GM23248 (cell line): ENCODE measurements around the gene CYTH2. TPM values are rescaled to one million over a fixed set of nuclear protein-coding genes. Genes with fewer than 3 reads are reported as not detected.
"Not testable (repeated sequence)": the region's sequence is repeated elsewhere in the genome, so short reads cannot be mapped to it uniquely, and the experiment has no call there.

ENCODE experiments used
- DNase-seq: peaks from one replicate; pipeline ENCODE4 v3.0.0-alpha.2; 2015
- H2AFZ ChIP-seq: fragments of 200-600 bp; sonication (generic); 2 replicates; pipeline ENCODE4 v1.6.1; 2016; ENCODE audit warnings: antibody characterized with exemption
- H3F3A ChIP-seq: fragments of 200-600 bp; sonication (generic); 2 replicates; pipeline ENCODE4 v1.6.1; 2016; ENCODE audit warnings: mild to moderate bottlenecking, antibody characterized with exemption, mixed run types; ENCODE audit not compliant: insufficient read depth
- H3K27ac ChIP-seq: fragments of 200-600 bp; sonication (generic); 2 replicates; pipeline ENCODE4 v1.5.1; 2016; ENCODE audit warnings: mild to moderate bottlenecking
- H3K27me3 ChIP-seq: fragments of 200-600 bp; sonication (generic); replicated peaks from 2 replicates; pipeline ENCODE4 v1.6.1; 2016; ENCODE audit warnings: mild to moderate bottlenecking; ENCODE audit not compliant: insufficient read depth
- H3K36me3 ChIP-seq: fragments of 200-600 bp; sonication (generic); 2 replicates; pipeline ENCODE4 v1.6.1; 2016; ENCODE audit warnings: low read depth, mild to moderate bottlenecking
- H3K4me1 ChIP-seq: fragments of 200-600 bp; sonication (generic); 2 replicates; pipeline ENCODE4 v1.6.1; 2016; ENCODE audit warnings: mild to moderate bottlenecking; ENCODE audit not compliant: insufficient read depth
- H3K4me2 ChIP-seq: fragments of 200-600 bp; sonication (generic); one replicate; pipeline ENCODE4 v1.6.1; 2016; ENCODE audit warnings: mild to moderate bottlenecking; ENCODE audit not compliant: unreplicated experiment
- H3K4me3 ChIP-seq: fragments of 200-600 bp; sonication (generic); 2 replicates; pipeline ENCODE4 v1.5.1; 2016; ENCODE audit warnings: mild to moderate bottlenecking
- H3K79me2 ChIP-seq: fragments of 200-600 bp; sonication (generic); 2 replicates; pipeline ENCODE4 v1.6.1; 2016; ENCODE audit warnings: mild to moderate bottlenecking; ENCODE audit not compliant: insufficient read depth
- H3K9ac ChIP-seq: fragments of 200-600 bp; sonication (generic); 2 replicates; pipeline ENCODE4 v1.6.1; 2016; ENCODE audit warnings: mild to moderate bottlenecking
- H3K9me2 ChIP-seq: fragments of 200-600 bp; sonication (generic); 2 replicates; pipeline ENCODE4 v1.6.1; 2016; ENCODE audit warnings: mixed run types, mild to moderate bottlenecking, moderate library complexity; ENCODE audit not compliant: insufficient read depth
- H3K9me3 ChIP-seq: fragments of 200-600 bp; sonication (generic); one replicate; pipeline ENCODE4 v1.6.1; 2017; ENCODE audit warnings: low read depth
- H4K20me1 ChIP-seq: fragments of 200-600 bp; sonication (generic); 2 replicates; pipeline ENCODE4 v1.6.0; 2016; ENCODE audit not compliant: insufficient read depth
- EZH2 ChIP-seq: fragments of 200-600 bp; sonication (generic); IDR thresholded peaks from 2 replicates; pipeline ENCODE4 v1.6.1; 2018; ENCODE audit warnings: antibody characterized with exemption, mild to moderate bottlenecking; ENCODE audit not compliant: insufficient read depth, poor library complexity, severe bottlenecking
- EZH2phosphoT487 ChIP-seq: fragments of 200-600 bp; sonication (generic); IDR thresholded peaks from 2 replicates; pipeline ENCODE4 v1.6.1; 2018; ENCODE audit warnings: antibody characterized with exemption, moderate library complexity, mild to moderate bottlenecking, low read depth; ENCODE audit not compliant: insufficient read depth
- WGBS, 2 experiments: methylation state at CpG; one replicate each; pipeline ENCODE4 v1.1.6; 2015 to 2017; ENCODE audit warnings: low lambda C conversion rate in 2 of 2, low coverage in 1 of 2; ENCODE audit errors: missing lambda C conversion rate in 2 of 2; 5-methylcytosine and 5-hydroxymethylcytosine counted together
- in situ Hi-C: fragments of 300-500 bp; cut with MboI; formaldehyde crosslinking; loops from 2 replicates; pipeline ENCODE4 v1.15.0; 2020
- polyA plus RNA-seq: library from polyadenylated mRNA; unstranded; fragments of >200 nt; fragmentation: Nextera tagmentation; extraction: Ambion mirVana; gene quantifications from 2 replicates; pipeline ENCODE4 v1.2.1, GENCODE V29; 2016
- total RNA-seq: library from RNA; depleted of rRNA; stranded (reverse); fragments of >200 nt; shearing (Covaris generic); gene quantifications from 2 replicates; pipeline ENCODE4 v1.2.3, GENCODE V29; 2014

Gene CYTH2
- total and polyA plus RNA-seq, 2 experiments from 2014 or later = 40.9 to 86.0 TPM

- DNase-seq = no peak
- Histone ChIP-seq H4K20me1 (no peaks in the 10 kb centered on the region), H3K4me1 (peaks cover 16% of the 10 kb centered on the region), H2AFZ (no peak overlapping the region), H3K27me3 (no peaks in the 10 kb centered on the region), H3K4me3 (peak overlapping the region; percentile 12; the same call in 1 of the 2 replicates), H3F3A (peaks cover 17% of the 10 kb centered on the region), H3K9ac (peak overlapping the region; percentile 49; the same call in 1 of the 2 replicates), H3K27ac (peak overlapping the region; percentile 70), H3K9me3 (no peaks in the 10 kb centered on the region), H3K36me3 (no peaks in the 10 kb centered on the region), H3K4me2 (peak overlapping the region; percentile 81), H3K9me2 (no peaks in the 10 kb centered on the region), H3K79me2 (no peaks in the 10 kb centered on the region)
- TF ChIP-seq EZH2 (no peak), EZH2phosphoT487 (no peak)
- in situ Hi-C loops = no loop called here
- WGBS, 2 experiments = 71 to 72% methylated on average over 6 of the region's 6 CpGs
Measured at GRCh38 chr19:48487544-48487943, 18.4 kb downstream of the CYTH2 start.

GRCh38 chr19:48487948-48488347 lies 18.8 kb downstream of the CYTH2 start:
- Histone ChIP-seq H3K4me2 (peak overlapping the region; percentile 81), H4K20me1 (no peaks in the 10 kb centered on the region), H3K27me3 (no peaks in the 10 kb centered on the region), H3F3A (peaks cover 17% of the 10 kb centered on the region), H3K36me3 (no peaks in the 10 kb centered on the region), H2AFZ (no peak overlapping the region), H3K9me3 (no peaks in the 10 kb centered on the region), H3K4me3 (peak overlapping the region; percentile 12; the same call in 1 of the 2 replicates), H3K9ac (peak overlapping the region; percentile 49; the same call in 1 of the 2 replicates), H3K9me2 (no peaks in the 10 kb centered on the region), H3K27ac (peak overlapping the region; percentile 70), H3K79me2 (no peaks in the 10 kb centered on the region), H3K4me1 (peaks cover 15% of the 10 kb centered on the region)
- in situ Hi-C loops = no loop called here
- DNase-seq = peak; percentile 94
- whole genome bisulfite sequencing, 2 experiments = 4 to 6% methylated on average over 8 of the region's 8 CpGs
- TF ChIP-seq EZH2 (no peak), EZH2phosphoT487 (no peak)

GRCh38 chr19:48488478-48488877 lies 19.3 kb downstream of the CYTH2 start:
- 57 to 73% methylated on average over 6 to 7 of the region's 7 CpGs for WGBS, 2 experiments
- H3K4me1 ChIP-seq = peaks cover 15% of the 10 kb centered on the region
- peak overlapping the region; percentile 81 for H3K4me2 ChIP-seq
- H3K9me3 ChIP-seq, H4K20me1 ChIP-seq, H3K36me3 ChIP-seq, DNase-seq, in situ Hi-C loops, H3K9me2 ChIP-seq, H3K27me3 ChIP-seq, H3K79me2 ChIP-seq, H2AFZ ChIP-seq, H3K4me3 ChIP-seq: not testable (repeated sequence)
- peak overlapping the region; percentile 56 for H3K27ac ChIP-seq
- peaks cover 17% of the 10 kb centered on the region for H3F3A ChIP-seq
- H3K9ac ChIP-seq = 0 out of 2 replicates have a peak overlapping the region, but pooled peaks have one; percentile 29

- Histone ChIP-seq H3K27me3 (no peaks in the 10 kb centered on the region), H4K20me1 (no peaks in the 10 kb centered on the region), H3K79me2 (no peaks in the 10 kb centered on the region), H3K9me2 (no peaks in the 10 kb centered on the region), H3K9me3 (no peaks in the 10 kb centered on the region), H2AFZ (no peak overlapping the region), H3K4me1 (peaks cover 21% of the 10 kb centered on the region), H3K36me3 (no peaks in the 10 kb centered on the region), H3K4me2 (no peak overlapping the region), H3K9ac (no peak overlapping the region), H3K4me3 (no peak overlapping the region), H3F3A (peaks cover 17% of the 10 kb centered on the region), H3K27ac (no peak overlapping the region)
- in situ Hi-C loops = no loop called here
- WGBS, 2 experiments = 26 to 27% methylated on average over 19 of the region's 19 CpGs
- peak; percentile 71 for DNase-seq
- TF ChIP-seq EZH2 = no peak
- TF ChIP-seq EZH2phosphoT487 = no peak
Measured at GRCh38 chr19:48489608-48490216, 20.5 kb downstream of the CYTH2 start.
